Panc1 (cell line): ENCODE results near the gene LANCL2. TPM values are rescaled to one million over a fixed set of nuclear protein-coding genes. Genes with fewer than 3 reads are reported as not detected.

Experiments
- ATAC-seq: fragments of 200-7000 bp; cut with Tn5 transposase; 2 replicates; pipeline ENCODE4 v1.9.1; 2020; ENCODE audit warnings: mild to moderate bottlenecking, moderate library complexity
- BruUV-seq: library from RNA; stranded (reverse); fragments of 400-500 nt; replicated peaks from 2 replicates; lab custom pipeline; 2021; lab: Mats Ljungman, UMichigan
- CTCF ChIA-PET: fragments of 300-600 bp; sonication (Branson Sonifier 250); formaldehyde crosslinking; loops from one replicate; lab custom pipeline; 2022; ENCODE audit warnings: antibody characterized with exemption; lab: Charles Lee
- POLR2A ChIA-PET: fragments of 300-600 bp; sonication (Branson Sonifier 250); formaldehyde crosslinking; loops from one replicate; lab custom pipeline; 2022; ENCODE audit warnings: antibody characterized with exemption; lab: Charles Lee
- DNase-seq: peaks from one replicate; pipeline ENCODE4 v3.0.0-alpha.2; 2010; ENCODE audit warnings: low read depth, low spot score
- H3K27ac ChIP-seq: 2 replicates; pipeline ENCODE4 v1.5.1; 2011; ENCODE audit warnings: mild to moderate bottlenecking, low read length, inconsistent platforms
- H3K27me3 ChIP-seq: fragments of 200-500 bp; sonication (Bioruptor generic); 2 replicates; pipeline ENCODE4 v1.6.0; 2014; ENCODE audit warnings: low read length, inconsistent platforms; ENCODE audit not compliant: control insufficient read depth, insufficient read depth
- H3K36me3 ChIP-seq: fragments of 200-500 bp; sonication (Bioruptor generic); 2 replicates; pipeline ENCODE4 v1.5.1; 2014; ENCODE audit warnings: inconsistent platforms, mild to moderate bottlenecking, low read length, moderate library complexity; ENCODE audit not compliant: control insufficient read depth, insufficient read depth
- H3K4me1 ChIP-seq: 2 replicates; pipeline ENCODE4 v1.5.1; 2011; ENCODE audit warnings: inconsistent platforms, mild to moderate bottlenecking, low read length, moderate library complexity; ENCODE audit not compliant: control insufficient read depth, insufficient read depth
- H3K4me3 ChIP-seq, 2 experiments: 2 replicates each; pipeline ENCODE4 v1.5.1; 2011 to 2012; ENCODE audit warnings: low read depth in 2 of 2, low read length in 2 of 2, mild to moderate bottlenecking in 2 of 2, inconsistent platforms in 1 of 2, moderate library complexity in 1 of 2
- H3K9me3 ChIP-seq: fragments of 200-500 bp; sonication (Bioruptor generic); 2 replicates; pipeline ENCODE4 v1.5.1; 2014; ENCODE audit warnings: low read depth, mild to moderate bottlenecking, inconsistent platforms, low read length, moderate library complexity; ENCODE audit not compliant: control insufficient read depth, insufficient read depth
- POLR2AphosphoS5 ChIP-seq: IDR thresholded peaks from 2 replicates; pipeline ENCODE4 v1.6.1; 2012; ENCODE audit warnings: mild to moderate bottlenecking, low read depth, low read length, moderate library complexity
- SIN3A ChIP-seq: IDR thresholded peaks from 2 replicates; pipeline ENCODE4 v1.6.1; 2012; ENCODE audit warnings: low read depth, mild to moderate bottlenecking, low read length, moderate library complexity, borderline replicate concordance; ENCODE audit not compliant: insufficient read depth
- TCF7L2 ChIP-seq: IDR thresholded peaks from 2 replicates; pipeline ENCODE4 v1.6.1; 2011; ENCODE audit warnings: mild to moderate bottlenecking, low read depth, low read length, inconsistent platforms
- in situ Hi-C: cut with HindIII; loops from 2 replicates; pipeline ENCODE4 v1.10.0; 2016; ENCODE audit warnings: low sequenced_read_pairs, low pct_unique_long_range_greater_than_20kb
- intact Hi-C: fragments of 100-400 bp; cut with micrococcal nuclease; formaldehyde crosslinking; loops from one replicate; pipeline ENCODE4 v1.10.0; 2022; ENCODE audit not compliant: unreplicated experiment
- total RNA-seq: library from RNA; stranded (reverse); gene quantifications from one replicate; pipeline ENCODE4 v1.2.1, GENCODE V29; 2021; ENCODE audit not compliant: unreplicated experiment
- TF ChIP-seq, protein P1 (sequence below), 2 experiments: IDR thresholded peaks; 2 replicates each; pipeline ENCODE4 v1.6.1; 2011 to 2012; ENCODE audit warnings: low read depth in 2 of 2, control low read depth in 1 of 2, low read length in 1 of 2, mild to moderate bottlenecking in 1 of 2, moderate library complexity in 1 of 2; ENCODE audit not compliant: insufficient read depth in 1 of 2
- TF ChIP-seq, protein P2 (sequence below): fragments of 450-650 bp; IDR thresholded peaks from 2 replicates; pipeline ENCODE4 v1.5.1; 2017; ENCODE audit warnings: mild to moderate bottlenecking

The LANCL2 gene
- total RNA-seq, 1 experiment from 2014 or later, result 30.6 TPM

DNA sequence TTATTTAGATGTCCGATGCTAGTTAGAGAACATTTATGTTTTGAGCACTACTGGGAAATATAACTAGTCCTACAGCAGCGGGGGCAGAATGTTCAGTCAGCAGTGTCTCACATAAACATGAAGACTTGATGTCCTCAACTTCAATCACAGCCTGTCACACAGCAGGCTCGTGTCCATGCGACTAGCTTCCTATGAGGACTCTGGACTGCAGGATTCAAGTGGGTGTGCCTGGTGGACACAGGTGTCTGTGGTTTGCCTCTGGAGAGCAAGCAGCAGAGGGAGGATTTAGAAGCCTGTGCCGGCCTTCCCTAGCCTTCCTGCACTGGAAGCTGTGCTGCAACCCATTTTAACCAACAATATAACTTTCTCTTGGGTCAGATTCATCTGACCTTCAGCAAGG, 30.0 kb upstream of the LANCL2 start:
- no peak overlapping the region for H3K4me3 ChIP-seq
- ATAC-seq (no peak; the same call in 1 of the 2 replicates), DNase-seq (no peak)
- intact Hi-C loops, result no loop called here
- BruUV-seq, result no TSS peak
- ChIA-PET CTCF (no interaction called here), POLR2A (no interaction called here)
- in situ Hi-C loops, result no loop called here
- H3K9me3 ChIP-seq, result no peaks in the 10 kb centered on the region
- H3K4me1 ChIP-seq, result no peaks in the 10 kb centered on the region
- H3K27ac ChIP-seq, result no peak overlapping the region
- peaks cover 3% of the 10 kb centered on the region; the same call in 1 of the 2 replicates for H3K27me3 ChIP-seq
- TF ChIP-seq, protein P1, sequence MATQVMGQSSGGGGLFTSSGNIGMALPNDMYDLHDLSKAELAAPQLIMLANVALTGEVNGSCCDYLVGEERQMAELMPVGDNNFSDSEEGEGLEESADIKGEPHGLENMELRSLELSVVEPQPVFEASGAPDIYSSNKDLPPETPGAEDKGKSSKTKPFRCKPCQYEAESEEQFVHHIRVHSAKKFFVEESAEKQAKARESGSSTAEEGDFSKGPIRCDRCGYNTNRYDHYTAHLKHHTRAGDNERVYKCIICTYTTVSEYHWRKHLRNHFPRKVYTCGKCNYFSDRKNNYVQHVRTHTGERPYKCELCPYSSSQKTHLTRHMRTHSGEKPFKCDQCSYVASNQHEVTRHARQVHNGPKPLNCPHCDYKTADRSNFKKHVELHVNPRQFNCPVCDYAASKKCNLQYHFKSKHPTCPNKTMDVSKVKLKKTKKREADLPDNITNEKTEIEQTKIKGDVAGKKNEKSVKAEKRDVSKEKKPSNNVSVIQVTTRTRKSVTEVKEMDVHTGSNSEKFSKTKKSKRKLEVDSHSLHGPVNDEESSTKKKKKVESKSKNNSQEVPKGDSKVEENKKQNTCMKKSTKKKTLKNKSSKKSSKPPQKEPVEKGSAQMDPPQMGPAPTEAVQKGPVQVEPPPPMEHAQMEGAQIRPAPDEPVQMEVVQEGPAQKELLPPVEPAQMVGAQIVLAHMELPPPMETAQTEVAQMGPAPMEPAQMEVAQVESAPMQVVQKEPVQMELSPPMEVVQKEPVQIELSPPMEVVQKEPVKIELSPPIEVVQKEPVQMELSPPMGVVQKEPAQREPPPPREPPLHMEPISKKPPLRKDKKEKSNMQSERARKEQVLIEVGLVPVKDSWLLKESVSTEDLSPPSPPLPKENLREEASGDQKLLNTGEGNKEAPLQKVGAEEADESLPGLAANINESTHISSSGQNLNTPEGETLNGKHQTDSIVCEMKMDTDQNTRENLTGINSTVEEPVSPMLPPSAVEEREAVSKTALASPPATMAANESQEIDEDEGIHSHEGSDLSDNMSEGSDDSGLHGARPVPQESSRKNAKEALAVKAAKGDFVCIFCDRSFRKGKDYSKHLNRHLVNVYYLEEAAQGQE (IDR thresholded peaks at IDR 0.05; ENCODE audit: insufficient read depth in 1 of 2, low read depth in 2 of 2, low read length in 1 of 2), result no peak
- TF ChIP-seq TCF7L2 (no peak), SIN3A (no peak), POLR2AphosphoS5 (no peak)
- TF ChIP-seq, protein P2, sequence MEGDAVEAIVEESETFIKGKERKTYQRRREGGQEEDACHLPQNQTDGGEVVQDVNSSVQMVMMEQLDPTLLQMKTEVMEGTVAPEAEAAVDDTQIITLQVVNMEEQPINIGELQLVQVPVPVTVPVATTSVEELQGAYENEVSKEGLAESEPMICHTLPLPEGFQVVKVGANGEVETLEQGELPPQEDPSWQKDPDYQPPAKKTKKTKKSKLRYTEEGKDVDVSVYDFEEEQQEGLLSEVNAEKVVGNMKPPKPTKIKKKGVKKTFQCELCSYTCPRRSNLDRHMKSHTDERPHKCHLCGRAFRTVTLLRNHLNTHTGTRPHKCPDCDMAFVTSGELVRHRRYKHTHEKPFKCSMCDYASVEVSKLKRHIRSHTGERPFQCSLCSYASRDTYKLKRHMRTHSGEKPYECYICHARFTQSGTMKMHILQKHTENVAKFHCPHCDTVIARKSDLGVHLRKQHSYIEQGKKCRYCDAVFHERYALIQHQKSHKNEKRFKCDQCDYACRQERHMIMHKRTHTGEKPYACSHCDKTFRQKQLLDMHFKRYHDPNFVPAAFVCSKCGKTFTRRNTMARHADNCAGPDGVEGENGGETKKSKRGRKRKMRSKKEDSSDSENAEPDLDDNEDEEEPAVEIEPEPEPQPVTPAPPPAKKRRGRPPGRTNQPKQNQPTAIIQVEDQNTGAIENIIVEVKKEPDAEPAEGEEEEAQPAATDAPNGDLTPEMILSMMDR, result no peak
- H3K36me3 ChIP-seq, result no peaks in the 10 kb centered on the region

DNA sequence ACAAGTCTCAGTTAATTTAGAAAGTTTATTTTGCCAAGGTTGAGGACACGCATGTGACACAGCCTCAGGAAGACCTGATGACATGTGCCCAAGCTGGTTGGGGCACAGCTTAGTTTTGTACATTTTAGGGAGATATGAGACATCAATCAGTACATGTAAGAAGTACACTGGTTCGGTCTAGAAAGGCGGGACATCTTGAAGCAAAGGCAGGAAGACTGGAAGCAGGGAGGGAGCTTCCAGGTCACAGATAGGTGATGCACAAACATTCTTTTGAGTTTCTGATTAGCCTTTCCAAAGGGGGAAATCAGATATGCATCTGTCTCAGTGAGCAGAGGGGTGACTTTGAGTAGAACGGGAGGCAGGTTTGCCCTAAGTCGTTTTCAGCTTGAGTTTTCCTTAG, 29.4 kb upstream of the LANCL2 start:
- Histone ChIP-seq H3K27ac (no peak overlapping the region), H3K4me1 (no peaks in the 10 kb centered on the region), H3K27me3 (peaks cover 3% of the 10 kb centered on the region; the same call in 1 of the 2 replicates), H3K4me3 (no peak overlapping the region), H3K36me3 (no peaks in the 10 kb centered on the region), H3K9me3 (no peaks in the 10 kb centered on the region)
- ChIA-PET POLR2A (no interaction called here), CTCF (no interaction called here)
- in situ Hi-C loops (no loop called here), intact Hi-C loops (no loop called here)
- no TSS peak for BruUV-seq
- ATAC-seq (no peak), DNase-seq (no peak)
- TF ChIP-seq, protein P2, result no peak
- TF ChIP-seq SIN3A, result no peak

DNA sequence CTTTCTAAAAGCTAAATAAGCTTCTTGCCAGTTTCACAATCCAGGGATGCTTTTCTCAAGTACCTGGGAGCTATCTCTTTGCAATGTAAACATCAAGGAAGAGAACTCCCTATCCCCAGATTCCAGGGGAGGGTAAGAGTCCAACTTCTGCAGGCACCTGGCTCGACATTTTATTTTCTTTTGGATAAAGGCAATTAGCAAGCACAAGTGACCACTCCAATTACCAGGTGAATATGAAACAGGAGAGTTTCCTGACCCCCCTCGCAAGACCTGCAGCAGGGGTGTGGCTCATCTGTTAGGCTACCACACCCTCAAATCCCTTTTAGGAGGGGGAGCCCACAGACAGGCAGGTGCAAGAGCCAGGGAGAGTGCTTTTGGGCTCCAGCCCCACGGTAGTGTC, 28.6 kb upstream of the LANCL2 start:
- no TSS peak for BruUV-seq
- in situ Hi-C loops, result no loop called here
- CTCF ChIA-PET, result no interaction called here

More for the DNA sequence above, 28.6 kb upstream of the LANCL2 start:
- Histone ChIP-seq H3K9me3 (no peaks in the 10 kb centered on the region), H3K4me1 (no peaks in the 10 kb centered on the region), H3K4me3 (no peak overlapping the region), H3K27me3 (peaks cover 3% of the 10 kb centered on the region; the same call in 1 of the 2 replicates), H3K36me3 (no peaks in the 10 kb centered on the region), H3K27ac (no peak overlapping the region)
- intact Hi-C loops, result no loop called here
- TF ChIP-seq, protein P1 (IDR thresholded peaks at IDR 0.05; ENCODE audit: insufficient read depth in 1 of 2, low read depth in 2 of 2, low read length in 1 of 2), result no peak
- TF ChIP-seq, protein P2, result no peak
- no peak for TF ChIP-seq SIN3A
- no peak for TF ChIP-seq POLR2AphosphoS5
- no peak for TF ChIP-seq TCF7L2
- POLR2A ChIA-PET, result no interaction called here
- DNase-seq (no peak), ATAC-seq (no peak)
